GM10847 (cell line): ENCODE data around the gene DNM2.

Experiments
- POLR2A ChIP-seq: IDR thresholded peaks from 2 replicates; pipeline ENCODE4 v1.6.1; 2011; ENCODE audit not compliant: insufficient read length; ENCODE audit errors: extremely low read depth

The DNM2 gene

DNA sequence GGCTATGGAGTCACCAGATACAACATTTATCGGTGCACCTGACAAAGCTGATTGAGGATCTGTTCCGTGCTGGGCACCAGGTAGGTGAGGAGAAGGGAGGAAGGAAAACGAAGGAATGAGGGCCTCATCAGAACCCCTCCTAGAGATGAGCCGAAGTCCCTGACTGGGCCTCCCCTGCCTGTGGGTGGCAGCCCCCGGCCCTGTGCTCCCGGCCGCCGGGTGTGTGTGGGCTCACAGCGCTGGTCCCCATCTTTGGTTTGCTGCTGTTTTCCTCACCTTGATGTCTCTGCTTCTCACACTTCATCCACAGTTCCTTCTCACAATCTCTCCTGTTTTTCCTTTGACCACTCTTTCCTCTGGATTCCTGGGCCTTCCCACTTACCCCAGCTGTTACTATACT lies 85.4 kb downstream of the DNM2 start:
- no peak for TF ChIP-seq POLR2A

DNA sequence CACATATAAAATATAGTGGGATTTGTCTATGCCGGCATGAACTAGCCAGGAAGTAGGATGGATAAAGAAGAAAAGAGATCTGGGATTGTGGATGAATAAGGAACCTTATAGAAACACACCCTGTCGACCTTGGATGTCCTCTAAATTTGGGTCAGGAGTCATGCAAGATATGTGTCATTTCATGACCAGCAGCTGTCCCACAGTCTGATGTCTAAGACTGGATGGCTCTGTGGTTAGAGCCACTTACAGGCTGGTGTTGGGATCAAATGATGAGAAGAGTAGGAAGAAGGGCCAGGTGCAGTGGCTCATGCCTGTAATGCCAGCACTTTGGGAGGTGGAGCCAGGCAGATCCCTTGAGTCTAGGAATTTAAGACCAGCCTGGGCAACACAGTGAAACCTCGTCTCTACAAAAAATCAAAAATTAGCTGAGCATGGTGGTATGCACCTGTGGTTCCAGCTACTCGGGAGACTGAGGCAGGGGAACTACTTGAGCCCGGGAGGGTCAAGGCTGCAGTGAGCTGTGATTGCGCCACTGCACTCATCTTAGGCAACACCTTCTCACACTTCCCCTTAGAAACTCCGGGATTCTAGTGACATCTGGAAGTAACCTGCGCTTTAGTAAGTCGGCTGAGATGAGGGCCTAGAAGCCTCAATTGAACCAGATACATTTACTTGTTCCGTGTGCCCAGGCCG lies 87.3 kb downstream of the DNM2 start:
- no peak for TF ChIP-seq POLR2A

DNA sequence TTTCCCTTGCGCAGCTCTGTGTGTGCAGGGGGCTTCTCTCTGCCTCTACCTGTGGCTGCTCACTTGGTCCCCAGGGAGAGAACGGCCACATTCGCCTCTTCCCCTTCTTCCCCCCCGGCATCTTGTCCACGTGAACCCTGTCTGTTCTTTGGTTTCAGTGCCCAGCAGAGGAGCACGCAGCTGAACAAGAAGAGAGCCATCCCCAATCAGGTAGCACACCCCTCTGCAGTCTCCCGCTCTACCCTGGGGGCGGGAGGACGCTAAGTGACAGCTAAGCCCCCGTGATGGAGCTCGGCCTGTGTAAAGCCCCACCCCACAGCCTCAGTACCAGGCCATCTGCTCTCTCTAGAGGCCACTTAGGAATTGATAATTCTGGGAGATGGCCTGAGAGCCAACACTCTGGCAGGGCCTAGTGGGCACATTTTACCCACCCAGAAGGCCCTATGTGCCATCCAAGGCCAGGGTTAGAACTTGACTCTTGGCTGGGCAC lies 87.9 kb downstream of the DNM2 start:
- no peak for TF ChIP-seq POLR2A

DNA sequence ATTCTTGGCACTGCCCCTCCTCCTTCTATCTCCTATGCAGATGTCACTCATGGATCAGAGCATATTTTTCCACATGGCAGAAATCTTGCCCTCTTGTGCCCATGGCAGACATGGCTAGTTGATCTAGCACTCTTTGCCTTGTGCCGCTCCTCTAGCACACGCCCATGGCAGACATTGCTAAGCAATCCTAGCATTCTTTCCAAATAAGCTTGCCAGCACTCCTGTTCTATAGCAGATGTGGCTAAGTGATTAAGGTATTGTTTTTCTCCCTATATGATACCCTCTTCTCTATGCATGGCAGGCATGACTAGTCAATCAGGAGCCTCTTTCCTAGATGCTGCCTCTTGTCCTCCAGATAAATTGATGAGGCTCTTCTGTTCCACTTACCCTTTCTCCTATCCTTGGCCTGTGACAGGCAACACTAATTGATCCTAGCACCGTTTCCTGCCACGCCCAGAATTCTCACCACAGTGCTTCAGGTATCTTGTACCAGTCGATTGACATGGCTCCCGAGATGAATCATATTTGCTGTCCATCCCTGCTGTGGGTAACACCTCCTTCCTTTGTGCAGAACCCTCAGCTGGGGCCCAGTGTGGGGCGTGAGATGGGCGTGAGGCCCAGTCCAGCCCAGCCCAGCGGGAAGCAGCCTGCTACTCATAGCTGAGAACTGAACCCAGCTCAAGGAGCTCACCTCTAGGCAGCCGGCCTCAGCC lies 91.2 kb downstream of the DNM2 start:
- no peak for TF ChIP-seq POLR2A

DNA sequence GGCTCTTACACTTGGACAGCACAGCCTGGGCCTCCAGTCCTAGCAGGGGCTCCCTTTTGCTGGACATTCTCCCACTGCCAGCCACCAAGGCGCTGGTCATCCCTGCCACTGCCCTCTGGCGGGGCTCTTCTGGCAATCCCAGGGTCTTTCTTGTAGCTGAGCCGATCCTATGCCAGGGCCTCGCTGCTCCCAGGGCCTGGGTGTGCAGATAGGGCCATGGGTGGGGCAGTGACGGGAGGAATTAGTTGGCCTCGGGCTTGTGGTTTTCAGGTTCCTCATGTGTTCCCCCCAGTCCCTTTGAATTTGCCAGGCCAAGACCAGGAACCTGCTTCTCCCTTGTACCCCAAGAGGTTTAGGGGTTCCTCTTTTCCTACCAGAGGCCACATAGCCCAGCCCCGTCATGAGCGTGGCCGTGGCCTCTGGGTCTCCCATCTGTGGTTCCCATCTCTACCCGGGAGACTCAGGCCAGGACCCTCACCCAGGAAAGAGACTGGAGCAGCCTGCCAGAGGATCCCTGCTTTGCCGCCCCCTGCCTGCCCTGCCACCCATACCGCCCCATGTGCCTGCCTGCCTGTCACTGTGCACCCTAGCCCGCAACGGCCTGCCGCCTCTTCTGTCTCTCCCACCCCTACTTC lies 91.9 kb downstream of the DNM2 start:
- no peak for TF ChIP-seq POLR2A

DNA sequence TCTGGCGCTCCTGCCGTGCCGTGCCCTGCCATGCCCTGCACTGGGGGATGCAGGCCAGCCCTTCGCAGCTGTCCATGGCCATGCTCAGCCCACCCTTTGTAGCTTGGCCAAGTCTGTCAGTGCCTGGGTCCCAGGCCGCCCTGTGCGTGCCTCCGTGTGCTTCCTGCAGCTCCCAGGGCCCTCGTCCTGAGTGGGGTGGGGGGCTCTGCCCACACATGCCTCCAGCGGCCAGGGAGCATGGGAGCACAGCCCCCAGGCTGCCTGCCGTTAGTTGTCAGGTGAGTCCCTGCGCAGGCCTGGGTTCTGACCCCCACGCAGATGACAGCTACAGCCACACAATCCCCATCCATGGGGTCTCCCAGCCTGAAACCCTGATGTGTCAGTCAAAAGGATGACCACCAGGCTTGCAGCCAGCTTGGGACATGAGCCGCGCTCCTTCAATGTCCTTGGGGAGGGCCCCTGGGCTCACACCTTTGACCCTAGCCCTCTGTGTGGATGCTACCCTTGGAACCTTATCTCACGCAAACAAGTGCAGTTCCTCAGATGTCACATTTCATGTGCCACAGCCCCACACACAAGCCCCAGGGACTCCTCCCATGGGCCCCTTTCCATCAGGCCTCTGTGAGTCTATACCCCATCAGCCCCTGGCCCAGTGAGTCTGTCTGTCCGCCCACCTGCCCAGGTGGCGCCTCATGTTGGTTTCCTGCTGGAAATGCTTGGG lies 93.7 kb downstream of the DNM2 start:
- TF ChIP-seq POLR2A = no peak

DNA sequence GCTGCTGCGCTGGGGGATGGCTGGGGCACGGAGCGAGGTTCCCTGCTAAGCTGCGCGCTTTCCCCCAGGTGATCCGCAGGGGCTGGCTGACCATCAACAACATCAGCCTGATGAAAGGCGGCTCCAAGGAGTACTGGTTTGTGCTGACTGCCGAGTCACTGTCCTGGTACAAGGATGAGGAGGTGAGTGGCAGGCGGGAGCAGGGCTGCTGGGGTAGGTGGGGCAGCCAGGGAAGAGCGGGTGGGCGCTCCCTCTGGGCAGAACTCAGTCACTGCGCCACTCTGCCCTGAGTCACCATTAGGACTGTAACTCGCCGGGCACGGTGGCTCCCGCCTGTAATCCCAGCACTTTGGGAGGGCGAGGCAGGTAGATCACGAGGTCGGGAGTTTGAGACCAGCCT lies 94.3 kb downstream of the DNM2 start:
- TF ChIP-seq POLR2A = no peak

DNA sequence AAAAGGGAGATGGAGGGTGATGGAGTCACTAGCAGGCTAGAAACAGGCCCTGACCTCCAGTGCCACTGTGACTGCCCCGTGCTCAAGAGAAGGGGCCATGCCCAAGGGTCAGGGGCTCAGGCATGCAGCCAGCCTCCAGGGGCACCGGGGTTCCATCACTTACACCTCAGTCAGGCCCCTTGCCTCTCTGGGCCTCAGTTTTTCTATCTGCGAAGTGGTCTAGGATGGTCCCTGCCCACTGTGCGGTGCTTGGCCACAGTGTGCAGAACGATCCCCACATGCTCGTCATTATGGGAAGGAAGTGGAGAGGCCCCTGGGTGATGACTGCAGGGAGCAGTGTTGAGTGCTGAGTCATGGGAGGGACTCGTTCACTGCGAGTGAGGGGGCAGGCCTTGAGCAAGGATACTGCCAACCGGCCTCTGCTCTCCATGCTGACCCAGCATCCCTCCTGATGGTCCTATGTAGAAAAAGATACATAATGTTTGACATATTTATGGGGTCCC lies 95.1 kb downstream of the DNM2 start:
- no peak for TF ChIP-seq POLR2A

DNA sequence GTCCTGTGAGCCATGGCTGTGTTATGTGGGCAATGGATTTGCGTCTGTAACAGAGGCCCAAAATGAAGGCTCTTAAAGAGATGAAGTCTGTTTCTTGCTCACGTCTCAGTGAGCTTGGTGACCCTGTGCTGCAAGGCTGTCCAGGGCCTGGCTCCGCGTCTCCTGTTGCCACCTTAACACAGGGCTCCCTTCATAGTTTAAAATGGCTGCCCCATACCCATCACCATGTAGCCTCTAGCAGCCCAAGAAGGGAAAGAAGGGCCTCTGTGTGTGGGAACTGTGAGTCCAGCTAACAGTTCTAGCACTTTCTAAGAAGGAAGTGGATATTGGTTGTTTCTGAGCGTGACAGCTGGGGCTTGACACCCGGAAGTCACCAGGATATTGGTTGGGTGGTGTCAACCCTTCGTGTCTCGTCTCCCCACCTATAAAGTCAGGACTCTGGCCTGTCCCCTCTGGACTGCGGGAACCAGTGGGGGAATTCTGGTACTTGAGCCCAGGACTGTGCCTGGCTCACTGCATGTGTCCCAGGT lies 97.2 kb downstream of the DNM2 start:
- TF ChIP-seq POLR2A = no peak

DNA sequence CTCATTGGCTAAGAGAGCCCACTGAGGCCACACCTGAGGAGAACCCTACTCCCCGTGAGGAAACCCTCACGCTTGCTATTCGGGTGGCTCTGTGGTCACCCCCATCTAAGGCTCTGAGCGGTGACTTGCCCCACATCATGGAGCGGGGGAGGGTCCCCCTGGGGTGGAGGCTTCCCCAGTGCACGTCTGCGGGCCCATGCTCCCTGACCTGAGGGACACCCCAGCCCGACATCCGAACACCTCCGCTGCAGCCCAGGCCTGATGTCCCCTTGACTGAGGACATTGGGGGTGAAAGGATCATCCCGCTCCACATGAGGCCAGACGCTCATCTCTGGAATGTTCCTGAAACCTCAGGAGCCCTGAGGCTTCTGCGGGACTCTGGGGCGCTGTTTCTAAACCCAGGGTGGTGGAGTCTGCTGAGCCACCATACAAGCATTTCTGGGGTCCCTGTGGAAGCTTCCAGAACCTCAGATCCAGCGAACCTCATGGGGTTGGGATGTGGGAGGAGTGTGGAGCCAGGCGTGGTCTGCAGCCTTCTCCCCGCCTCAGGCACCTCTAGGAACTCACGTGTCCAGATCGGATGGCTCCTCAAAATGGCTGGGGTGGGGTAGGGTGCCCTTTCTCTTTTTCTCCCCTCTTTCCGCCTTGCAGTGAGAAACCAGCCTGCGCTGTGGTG lies 98.2 kb downstream of the DNM2 start:
- no peak for TF ChIP-seq POLR2A

DNA sequence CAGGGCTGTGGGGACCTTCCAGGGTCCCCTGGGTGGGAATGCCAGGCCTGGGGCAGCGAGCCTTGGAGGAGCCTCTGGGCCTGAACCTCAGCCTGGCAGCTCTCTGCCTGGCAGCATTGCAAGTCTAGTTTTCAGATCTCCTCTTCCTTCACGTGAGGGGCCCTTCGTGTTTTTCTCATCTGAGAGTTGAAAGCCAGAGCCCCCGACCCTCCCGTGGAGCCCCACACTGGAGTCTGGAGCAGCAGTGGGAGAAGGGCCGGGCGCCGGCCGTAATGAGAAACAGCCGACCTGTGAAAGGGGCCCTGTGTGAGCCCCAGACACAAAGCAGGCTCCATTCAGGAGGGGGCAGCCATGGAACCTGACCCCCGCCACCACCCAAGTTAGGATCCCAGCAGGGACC lies 98.8 kb downstream of the DNM2 start:
- TF ChIP-seq POLR2A = no peak

DNA sequence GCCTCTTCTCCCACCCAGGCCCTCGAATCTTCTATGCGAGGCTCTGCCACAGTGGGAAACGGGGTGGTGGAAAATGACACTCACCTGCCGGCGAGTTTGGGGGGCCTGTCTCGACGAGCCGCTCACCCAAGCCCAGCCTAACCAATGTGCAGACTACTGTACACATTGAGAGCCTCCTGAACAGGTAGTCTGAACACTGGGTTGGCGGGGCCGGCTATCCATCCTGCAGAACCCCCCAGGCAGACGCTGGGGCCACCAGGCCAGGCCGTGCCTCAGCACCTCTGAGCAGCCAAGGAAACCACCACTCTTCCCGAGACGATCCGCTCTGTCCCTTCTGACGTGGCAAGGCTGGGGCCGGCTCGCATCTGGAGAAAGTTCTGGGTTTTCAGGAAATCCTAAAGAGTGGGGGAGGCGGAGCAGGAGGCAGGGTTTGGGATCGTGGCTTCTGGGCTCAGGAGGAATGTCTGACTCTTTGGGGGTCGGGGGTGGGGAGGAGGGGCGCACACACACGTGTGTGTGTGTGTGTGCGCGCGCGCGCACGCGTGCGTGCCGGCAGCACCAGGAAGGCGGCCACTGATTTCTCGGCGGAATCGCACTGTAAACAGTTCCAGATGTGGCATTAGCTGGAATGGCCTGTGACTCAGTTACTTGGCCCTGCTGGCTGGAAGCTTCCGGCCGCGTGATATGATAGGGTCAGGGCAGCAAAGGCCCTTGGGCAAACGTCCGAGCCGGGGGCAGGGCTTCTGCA lies 99.6 kb downstream of the DNM2 start:
- no peak for TF ChIP-seq POLR2A

DNA sequence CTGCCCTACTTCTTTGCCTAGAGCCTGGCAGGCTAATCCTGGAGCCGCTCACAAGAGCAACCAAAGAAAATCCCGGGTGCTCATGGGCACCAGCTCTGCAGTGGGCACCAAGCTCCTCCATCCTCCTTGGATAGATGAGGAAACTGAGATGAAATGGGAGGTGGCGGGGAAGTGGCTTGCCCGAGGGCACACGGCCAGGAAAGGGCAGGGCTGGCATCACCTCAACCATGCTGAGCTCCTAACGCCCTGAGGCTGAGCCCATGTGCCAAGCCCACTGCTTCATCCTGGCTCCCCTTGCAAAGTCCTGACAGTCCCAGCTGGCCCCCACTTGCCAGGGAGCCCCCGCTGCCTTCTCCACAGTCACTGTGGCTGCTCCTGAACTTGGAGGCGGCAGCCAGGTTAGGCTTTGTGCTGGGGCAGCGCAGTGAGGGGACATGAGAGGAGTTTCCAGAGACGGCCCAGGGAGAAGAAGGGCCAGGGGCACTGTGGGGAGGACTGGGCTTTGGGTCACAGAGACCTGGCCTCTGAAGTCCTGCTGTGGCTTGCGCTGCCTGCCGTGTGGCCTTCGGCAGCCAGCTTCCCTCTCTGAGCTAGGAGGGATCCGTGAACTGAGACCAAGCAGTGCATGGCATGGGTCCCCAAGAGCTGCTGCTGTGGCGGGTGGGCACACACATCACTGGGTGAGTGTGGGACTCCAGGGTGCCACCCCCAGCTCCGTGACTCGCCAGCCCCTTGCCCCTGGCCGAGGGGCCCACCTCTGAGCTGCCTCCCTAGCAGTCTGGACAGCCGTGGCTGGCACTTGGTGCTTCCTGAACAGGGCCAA lies 100.6 kb downstream of the DNM2 start:
- no peak for TF ChIP-seq POLR2A
